Peyer's patch (tissue), 4 donors: ENCODE results near the gene OLIG1.

Experiments used
- CTCF ChIP-seq, 6 experiments: fragments of 450-650 bp in 4 of 6; fragments of 200-600 bp in 2 of 6; sonication (generic) in 1 of 6; IDR thresholded peaks; one replicate each; pipeline ENCODE4 v1.5.1; 2017 to 2019; ENCODE audit warnings: antibody characterized with exemption in 6 of 6, mild to moderate bottlenecking in 3 of 6, moderate library complexity in 1 of 6
- POLR2A ChIP-seq, 2 donors: fragments of 450-650 bp; IDR thresholded peaks; one replicate each; pipeline ENCODE4 v1.5.1; 2017; ENCODE audit warnings: antibody characterized with exemption in 2 of 2, mild to moderate bottlenecking in 2 of 2, moderate library complexity in 2 of 2

- TF ChIP-seq POLR2A (IDR thresholded peaks at IDR 0.05) (no peak), CTCF (IDR thresholded peaks at IDR 0.05) (no peak)
Measured at GRCh38 chr21:33037501-33037900, 32.4 kb upstream of the OLIG1 start.
